ENCODE results near the gene GUCY2C. TPM values are rescaled to one million over a fixed set of nuclear protein-coding genes. Genes with fewer than 3 reads are reported as not detected.

GUCY2C gene
- total RNA-seq, 1 experiment from 2014 or later, result 1.9 TPM

GRCh38 chr12:14699923-14700322 lies 3.5 kb upstream of the GUCY2C start:
- no peaks in the 10 kb centered on the region for H3K79me2 ChIP-seq (ENCODE audit: insufficient read depth, low read length)
- no peak overlapping the region for H3K56ac ChIP-seq (ENCODE audit: insufficient read length, low read depth, low read length)
- peaks cover 43 to 83% (median 51%) of the 10 kb centered on the region in 3 experiments for H3K36me3 Mint-ChIP-seq (ENCODE audit: insufficient read depth in 1 of 3, low read depth in 3 of 3)
- H3K4me2 ChIP-seq (ENCODE audit: insufficient read depth, insufficient read length, low read length), result no peak overlapping the region
- no peak overlapping the region for H3K4me3 Mint-ChIP-seq
- H3K9ac ChIP-seq (ENCODE audit: extremely low read depth, insufficient read length, low read length), result no peak overlapping the region
- H4K8ac ChIP-seq (replicated peaks; ENCODE audit: insufficient read length, low read depth, low read length), result no peak overlapping the region
- H4K5ac ChIP-seq (ENCODE audit: insufficient read length, low read depth, low read length), result no peak overlapping the region
- no peaks in the 10 kb centered on the region for H3K27me3 Mint-ChIP-seq (ENCODE audit: low read depth)
- H2AK5ac ChIP-seq (ENCODE audit: insufficient read length, low read length), result no peak overlapping the region
- no peak overlapping the region for H3K14ac ChIP-seq (ENCODE audit: insufficient read depth, low read length)
- no peak for TF ChIP-seq CTCF (conservative IDR thresholded peaks at IDR 0.05)
- H2BK120ac ChIP-seq (ENCODE audit: low read depth, low read length, poor library complexity, severe bottlenecking), result no peak overlapping the region
- peaks cover 3 to 5% of the 10 kb centered on the region in 2 experiments; a peak in 3 of 5 replicates for H3K9me3 Mint-ChIP-seq
- no peak overlapping the region for H2BK5ac ChIP-seq (ENCODE audit: insufficient read length, low read length)
- H3K79me1 ChIP-seq (ENCODE audit: insufficient read depth, low read depth, low read length, poor library complexity, severe bottlenecking), result no peaks in the 10 kb centered on the region
- no peak overlapping the region for H2AFZ ChIP-seq (ENCODE audit: low read length)
- no peak overlapping the region for H4K91ac ChIP-seq (ENCODE audit: insufficient read length, low read depth, low read length)
- peaks cover 2% of the 10 kb centered on the region; the same call in 1 of the 2 replicates for H3K4me1 ChIP-seq (ENCODE audit: insufficient read depth, low read length)
- H3K4me1 Mint-ChIP-seq, result peaks cover 7 to 10% of the 10 kb centered on the region in 2 experiments
- H3K9me3 ChIP-seq (ENCODE audit: control insufficient read depth, low read depth, low read length), result no peaks in the 10 kb centered on the region
- no peaks in the 10 kb centered on the region for H3K23me2 ChIP-seq (ENCODE audit: insufficient read length, low read depth, low read length, poor library complexity, severe bottlenecking)
- H3K4ac ChIP-seq (ENCODE audit: low read depth, low read length), result no peak overlapping the region
- H3K27ac ChIP-seq (ENCODE audit: insufficient read length, low read depth, low read length), result no peak overlapping the region
- H4K20me1 ChIP-seq (ENCODE audit: control insufficient read depth, insufficient read depth, insufficient read length), result no peaks in the 10 kb centered on the region
- H3K27ac Mint-ChIP-seq, result no peak overlapping the region
- H3T11ph ChIP-seq (ENCODE audit: low read length), result no peak overlapping the region
- no CpG with 5 or more reads among the region's 2 CpGs for WGBS (ENCODE audit: extremely low coverage, insufficient read length, low lambda C conversion rate)
- H3K18ac ChIP-seq (ENCODE audit: insufficient read length, low read depth, low read length), result no peak overlapping the region
- no peak overlapping the region for H2BK15ac ChIP-seq (ENCODE audit: low read depth, low read length)
- H3K27me3 ChIP-seq (ENCODE audit: insufficient read depth, low read length), result no peaks in the 10 kb centered on the region
- DNase-seq, result no peak
- H3K23ac ChIP-seq (ENCODE audit: insufficient read length, low read depth, low read length), result no peak overlapping the region
- H2BK12ac ChIP-seq (ENCODE audit: insufficient read length, low read depth, low read length), result no peak overlapping the region
- no peak overlapping the region for H2BK20ac ChIP-seq (ENCODE audit: low read depth, low read length, poor library complexity, severe bottlenecking)

Data from H9 (cell line).